Activated CD4-positive, alpha-beta T cell treated with anti-CD3 and anti-CD28 coated beads for 1 hour (primary cell): ENCODE measurements around the gene RELCH.

Experiments
- DNase-seq: peaks from one replicate; pipeline ENCODE4 v3.0.0-alpha.2; 2020

Gene RELCH

DNA sequence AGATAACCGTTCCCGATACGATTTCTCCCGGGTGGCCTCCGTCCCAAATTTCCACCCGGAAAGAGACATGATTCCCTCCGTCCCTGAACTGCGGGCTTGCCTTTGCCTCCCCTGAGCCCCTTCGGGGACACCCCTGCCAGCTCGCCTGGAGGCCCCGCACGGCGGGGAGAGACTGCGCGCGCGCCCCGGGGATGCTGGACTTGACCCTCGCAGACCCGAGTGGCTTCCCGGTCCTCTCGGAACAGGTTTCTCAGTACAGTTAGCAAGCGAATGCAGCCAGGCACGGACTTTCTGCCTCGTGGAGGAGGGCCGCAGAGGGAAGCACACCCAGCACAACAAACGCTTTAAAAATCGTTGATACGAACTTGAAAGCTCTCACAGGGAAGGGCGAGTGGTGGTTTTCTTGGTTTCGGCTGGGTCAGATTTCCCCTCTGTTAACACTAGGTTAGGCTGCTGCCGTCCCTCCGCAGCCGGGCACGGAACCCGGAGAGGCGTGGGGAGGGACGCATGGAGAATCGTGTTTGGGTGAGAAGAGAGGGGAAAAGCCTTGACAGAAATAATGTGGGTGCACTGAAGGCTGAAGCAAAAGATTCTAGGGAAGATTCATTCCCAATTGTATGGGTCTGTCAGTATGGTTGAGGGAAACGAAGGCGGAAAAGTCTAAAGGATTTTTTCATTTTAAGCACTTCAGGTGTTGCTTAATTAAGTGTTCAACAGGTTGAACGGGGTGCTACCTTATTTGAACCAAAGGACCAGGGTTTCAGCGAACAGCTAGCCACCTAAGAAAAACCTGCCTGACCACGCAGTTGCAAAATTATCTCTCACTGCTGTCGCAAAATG, 139.0 kb downstream of the RELCH start:
- DNase-seq = no peak

DNA sequence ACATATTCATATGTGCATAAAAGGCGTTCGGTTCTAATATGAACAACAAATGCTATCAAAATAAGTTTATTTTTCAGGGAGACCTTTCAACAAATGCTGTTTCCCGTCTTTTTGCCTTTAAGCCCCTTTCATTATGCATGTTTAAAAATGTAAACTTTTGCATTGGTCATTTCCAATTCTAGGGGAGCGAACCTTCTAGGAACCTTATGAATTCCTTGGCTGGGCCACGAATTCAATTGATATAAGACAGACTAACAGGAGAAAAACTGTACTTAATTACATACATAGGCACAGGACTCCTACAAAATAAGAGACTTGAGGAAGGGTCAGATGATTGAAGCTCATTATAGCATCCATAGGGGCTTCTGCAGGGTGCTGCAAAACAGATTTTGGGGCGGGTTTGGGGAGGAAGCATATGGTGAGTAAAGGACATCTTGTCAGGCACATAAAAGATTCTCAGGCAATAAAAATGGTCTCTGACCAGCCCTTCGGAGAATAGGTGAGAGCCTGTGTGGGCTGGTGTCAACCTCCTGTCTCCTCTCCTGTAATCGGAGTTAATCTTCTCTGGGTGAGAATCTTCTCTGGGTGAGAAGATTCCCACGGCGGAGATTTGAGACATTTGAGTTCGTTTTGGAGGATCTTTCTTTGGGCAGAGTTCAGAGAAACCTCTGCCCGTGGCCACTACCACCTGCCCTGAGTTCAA, 139.7 kb downstream of the RELCH start:
- DNase-seq = no peak

DNA sequence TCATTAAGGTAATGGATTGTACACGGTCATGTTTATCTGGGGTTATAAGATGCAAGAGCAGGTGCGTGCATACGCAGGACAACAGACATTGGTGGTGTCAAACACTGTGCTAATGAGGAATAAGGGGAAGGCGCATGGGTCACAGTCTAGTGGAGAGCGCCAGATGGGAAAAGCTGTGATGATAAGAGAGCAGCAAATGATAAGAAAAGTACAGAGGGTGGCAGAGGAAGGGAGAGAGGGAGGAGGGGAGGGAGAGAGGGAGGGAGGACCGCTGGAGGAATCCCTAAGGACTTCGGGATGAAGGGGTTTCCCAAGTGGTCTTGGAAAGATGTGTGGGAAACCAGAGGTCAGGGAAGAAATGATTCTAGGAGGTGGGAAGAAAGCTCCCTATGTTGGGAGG, 140.9 kb downstream of the RELCH start:
- DNase-seq = no peak

DNA sequence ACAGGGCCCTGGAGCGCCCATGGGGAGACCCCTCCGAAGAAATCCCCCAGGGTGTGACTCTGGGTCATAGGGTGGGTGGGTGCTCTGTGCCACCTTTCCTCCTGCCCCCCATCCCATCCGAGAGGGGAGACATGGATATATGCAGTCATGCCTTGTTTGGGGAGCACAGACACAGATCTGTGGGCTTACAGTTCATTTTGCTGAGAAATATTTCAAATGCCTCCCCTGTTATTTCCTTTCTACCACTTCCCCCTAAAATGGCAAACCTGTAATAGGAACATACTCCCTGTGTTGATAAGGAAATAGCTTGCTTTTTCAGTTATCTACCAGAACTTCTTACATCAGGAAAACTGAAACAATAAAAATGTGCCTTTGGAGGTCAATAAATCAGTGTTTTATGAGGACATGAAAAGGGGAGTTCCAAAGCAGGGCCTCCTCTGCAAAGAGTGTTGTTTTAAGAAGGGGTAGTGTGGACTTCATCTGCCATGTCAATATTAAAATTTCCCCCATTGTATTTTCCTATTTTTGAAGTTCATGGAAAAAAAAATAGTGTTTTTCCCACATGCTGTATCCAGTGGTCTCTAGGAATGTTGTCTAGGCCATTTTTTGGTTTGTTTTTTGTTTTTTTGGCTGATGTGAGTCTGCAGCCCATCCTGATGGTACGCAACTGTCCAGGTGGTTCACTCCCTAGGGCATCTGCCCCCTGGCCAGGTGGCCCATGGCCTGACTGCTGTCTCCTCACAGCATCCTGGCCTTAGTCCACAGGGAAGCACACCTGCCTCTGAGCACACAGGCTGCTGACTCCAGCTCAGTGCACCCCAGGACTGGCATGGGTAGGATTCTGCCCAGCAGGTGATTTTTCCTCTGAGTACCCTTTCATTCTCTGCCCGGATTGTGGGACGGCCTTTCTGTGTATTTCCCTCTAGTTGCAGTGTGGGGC, 141.8 kb downstream of the RELCH start:
- DNase-seq = no peak

DNA sequence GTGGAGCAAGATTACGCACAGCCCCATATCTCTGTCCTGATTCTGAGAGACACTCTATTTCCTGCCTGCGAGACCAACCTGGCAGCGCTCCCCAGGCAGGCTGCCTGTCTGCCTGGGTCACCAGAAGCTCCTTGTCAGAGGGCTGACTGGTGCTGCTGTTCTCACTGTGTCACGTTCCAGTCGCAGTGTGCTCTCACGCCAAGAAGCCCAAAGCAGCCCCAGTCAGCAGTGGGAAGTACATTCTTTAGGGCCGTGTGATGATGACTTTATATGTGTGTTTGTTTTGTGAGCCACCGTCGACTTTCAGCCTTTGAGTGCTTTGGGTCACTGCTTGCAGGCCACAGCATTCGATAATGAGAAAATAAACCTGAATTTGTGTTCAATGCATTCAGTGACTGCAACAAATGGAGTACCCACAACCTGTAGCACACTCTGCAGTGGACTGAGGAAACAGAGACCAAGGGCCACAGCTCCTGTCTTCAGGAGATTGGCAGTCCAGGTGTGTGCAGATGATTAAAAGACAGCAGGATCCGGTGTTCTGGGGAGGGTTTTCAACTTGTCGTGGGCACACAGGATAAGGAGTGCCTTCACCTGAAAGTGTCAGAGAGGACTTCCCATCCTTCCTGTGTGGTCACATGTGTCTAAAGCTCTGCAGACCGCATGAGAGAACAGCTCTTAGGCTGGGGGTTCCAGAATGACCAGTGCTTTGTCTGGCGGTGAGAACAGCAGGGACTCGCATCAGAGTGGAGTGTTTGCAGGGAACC, 142.8 kb downstream of the RELCH start:
- DNase-seq = no peak

DNA sequence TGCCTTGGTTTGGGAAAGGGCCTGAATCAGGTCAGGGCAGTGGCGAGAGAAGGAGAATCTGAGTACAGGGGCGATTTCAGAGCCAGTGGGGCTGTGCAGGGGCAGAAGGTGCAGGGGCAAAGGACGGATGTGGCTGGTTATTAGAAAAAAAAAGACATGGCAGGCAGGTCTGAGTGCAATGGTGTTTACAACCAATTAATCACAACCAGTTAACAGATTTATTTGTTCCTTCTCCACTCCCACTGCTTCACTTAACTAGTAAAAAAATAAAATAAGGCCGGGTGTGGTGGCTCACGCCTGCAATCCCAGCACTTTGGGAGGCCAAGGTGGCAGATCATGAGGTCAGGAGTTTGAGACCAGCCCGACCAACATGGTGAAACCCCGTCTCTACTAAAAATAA, 143.6 kb downstream of the RELCH start:
- no peak for DNase-seq

DNA sequence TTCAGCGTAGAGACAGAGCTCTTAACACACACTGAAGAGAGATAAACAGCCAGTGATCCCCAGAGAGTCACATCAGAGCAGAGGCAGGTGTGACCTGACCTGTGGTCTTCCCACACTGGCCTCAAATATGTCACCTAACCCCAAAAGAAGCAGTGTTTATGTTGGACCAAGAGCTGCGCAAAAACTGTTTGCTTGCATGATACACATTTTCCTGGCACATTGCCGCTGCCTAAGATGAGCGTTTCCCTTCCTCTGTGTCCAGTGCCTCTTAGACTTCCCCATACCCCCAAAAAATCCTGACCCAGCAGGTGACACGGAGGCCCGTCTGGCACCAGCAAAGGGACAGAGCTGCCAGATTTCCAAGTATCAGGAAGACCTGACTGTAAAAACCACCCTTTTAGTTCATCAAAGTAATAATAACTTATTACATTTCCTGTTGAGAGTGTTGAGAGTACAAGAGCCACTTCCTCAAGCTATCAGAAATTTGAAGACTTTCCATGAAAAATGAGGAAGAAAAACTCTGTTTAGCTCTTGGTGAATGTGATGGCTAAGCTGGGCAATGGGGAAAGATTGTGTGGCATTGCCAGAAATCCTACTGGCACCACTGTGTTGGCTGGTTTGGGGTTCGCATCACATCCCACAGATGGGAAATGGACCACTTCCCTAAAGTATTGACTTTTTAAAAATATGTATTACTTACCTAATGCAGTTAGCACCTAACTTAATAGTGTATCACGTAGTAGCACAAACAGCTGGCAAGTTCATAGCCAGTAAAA, 144.7 kb downstream of the RELCH start:
- DNase-seq = no peak

DNA sequence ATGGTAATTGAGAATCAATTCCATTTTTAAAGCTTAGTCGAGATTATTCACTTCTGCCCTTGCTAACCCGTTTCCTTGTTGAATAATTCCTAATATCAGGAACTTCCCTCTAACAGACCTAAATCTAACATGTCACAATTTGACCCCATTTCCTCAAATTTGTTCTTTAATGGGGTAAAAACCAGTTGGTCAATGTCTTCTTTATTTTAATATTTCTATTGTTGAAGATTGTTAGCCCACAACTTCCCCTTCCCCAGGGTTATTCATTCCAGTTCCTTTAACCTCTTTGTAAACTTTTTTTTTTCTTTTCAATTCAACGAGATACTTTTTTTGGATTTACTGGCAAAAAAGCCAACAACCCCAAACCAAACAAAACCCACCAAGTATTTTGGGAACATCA, 145.4 kb downstream of the RELCH start:
- no peak for DNase-seq

DNA sequence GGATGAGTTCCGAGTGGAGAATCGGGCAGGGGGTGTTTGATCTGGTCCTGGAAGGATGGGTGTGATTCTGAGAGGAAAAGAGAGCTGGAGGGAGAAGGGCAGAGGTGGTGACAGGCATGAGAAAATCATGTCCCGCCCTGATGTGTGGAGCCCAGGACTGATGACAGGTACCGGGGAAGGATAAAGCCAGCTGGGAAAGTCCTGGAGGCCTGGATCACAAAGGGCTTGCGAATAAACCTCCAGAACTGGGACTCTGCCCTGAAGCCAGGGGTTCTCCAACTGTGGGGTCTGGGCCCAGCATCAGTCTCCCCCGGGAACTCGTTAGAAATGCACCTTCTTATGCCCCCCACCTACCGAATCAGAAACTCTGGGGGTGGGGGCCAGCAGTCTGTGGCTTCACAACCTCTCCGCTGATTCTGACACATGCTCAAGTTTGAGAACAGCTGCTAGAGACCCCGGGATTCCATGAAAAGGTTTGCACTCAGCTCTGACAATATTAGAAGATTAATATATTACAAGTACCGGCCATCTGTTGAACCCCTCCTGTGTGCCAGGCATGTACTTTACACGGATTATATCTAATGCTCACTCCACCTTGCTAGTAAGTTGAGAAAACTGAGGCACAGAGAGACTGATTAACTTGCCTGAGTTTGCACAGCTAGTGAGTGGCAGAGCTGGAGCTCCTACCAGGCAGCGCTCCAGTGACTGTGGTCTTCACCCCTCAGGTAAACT, 146.1 kb downstream of the RELCH start:
- no peak for DNase-seq

DNA sequence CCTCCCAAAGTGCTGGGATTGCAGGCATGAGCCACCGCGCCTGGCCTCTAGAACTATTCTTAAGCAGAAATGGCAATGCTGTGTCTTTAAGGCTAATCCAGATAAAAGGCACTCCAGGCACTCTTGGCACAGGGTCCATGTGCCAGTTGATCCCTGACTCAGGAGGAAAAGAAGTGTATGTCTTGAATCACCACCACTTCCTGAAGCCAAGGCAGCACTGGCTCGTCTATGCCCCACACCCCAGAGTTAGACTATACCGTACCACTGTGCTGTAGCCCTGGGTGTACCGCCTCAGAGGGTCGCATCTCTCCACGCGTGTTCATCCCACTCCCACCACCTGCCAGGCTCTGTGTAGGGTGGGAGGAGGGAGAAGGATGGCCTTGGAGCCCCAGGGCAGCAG, 147.1 kb downstream of the RELCH start:
- no peak for DNase-seq

DNA sequence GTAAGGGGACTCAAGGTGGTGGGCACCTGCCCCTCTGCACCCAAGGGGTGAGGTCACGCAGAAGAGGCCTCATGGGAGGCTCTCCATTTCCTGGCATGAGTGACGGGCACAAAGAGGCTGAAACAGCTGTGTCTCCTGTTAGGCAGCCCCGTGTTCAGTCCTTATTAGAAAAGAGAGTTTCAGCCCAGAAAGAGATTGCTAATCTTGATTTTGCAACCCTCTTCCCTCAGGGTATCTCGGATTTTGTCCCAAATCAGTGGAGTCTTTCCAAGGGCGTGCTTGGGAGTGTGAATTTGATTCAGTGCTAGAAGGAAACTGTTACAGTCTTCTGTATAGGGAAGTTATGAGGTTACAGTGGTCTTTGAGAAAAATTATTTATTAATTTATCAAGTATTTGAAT, 148.4 kb downstream of the RELCH start:
- no peak for DNase-seq

DNA sequence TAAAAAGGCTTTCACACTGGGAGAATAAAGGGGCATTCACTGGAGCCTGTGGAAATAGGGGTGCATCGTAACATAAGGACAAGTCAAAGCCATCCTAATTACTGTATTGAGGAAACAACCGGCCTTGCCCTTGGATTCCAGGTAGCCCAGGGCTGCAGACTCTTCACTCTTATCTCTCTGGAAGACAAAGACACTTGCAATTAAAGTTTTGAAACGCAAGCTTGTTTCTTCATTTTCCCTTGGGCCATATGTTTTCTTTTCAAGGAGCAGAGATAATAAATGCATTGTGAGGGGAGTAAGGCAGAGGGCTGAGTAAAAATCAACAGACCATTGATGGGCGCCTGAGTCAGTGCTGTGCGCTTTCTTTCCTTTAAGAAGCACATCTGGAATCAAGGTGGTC, 149.6 kb downstream of the RELCH start:
- no peak for DNase-seq

DNA sequence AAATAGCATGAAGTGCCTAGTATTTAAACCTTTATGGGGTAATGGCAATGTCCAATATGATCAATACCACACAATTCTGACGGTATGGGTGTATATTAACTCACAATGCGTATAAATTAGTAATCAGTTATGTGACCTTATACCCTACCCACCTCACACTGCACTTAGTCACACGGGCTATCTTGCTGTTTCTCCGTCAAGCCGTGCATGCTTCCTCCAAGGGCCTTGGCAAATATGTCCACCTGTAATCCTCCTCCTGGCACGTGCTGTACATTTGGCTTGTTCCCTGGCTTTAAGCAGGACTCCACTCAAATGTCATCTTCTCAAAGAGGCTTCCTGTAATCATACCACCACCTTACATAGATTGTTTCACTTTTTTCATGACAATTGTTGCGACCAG, 150.3 kb downstream of the RELCH start:
- DNase-seq = no peak

DNA sequence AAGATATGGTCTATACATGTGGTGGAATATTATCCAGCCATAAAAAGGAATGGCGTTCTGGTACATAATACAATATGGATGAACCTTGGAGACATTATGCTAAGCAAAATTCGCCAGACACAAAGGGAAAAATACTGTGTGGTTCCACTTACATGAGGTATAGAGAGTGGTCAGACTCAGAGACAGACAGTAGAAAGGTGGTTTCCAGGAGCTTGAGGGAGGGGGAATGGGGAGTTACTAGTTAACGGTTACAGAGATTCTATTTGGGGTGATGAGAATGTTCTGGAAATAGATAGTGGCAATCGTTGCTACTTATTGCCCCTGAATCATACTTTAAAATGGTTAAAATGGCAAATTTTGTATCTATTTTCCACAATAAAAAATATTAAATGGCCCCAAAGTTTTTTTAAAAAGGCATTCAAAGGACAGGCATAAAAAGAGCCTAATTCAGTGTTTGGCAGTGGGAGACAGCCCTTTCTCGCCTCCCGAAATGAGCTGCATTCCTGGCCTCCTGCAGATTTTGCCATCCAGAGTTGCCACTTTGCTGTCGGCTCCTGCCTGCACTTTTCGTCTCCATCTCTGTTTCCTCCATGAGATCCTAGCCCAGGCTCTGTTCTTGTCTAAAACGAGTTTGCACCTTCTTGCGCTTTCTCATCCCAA, 151.5 kb downstream of the RELCH start:
- DNase-seq = no peak

DNA sequence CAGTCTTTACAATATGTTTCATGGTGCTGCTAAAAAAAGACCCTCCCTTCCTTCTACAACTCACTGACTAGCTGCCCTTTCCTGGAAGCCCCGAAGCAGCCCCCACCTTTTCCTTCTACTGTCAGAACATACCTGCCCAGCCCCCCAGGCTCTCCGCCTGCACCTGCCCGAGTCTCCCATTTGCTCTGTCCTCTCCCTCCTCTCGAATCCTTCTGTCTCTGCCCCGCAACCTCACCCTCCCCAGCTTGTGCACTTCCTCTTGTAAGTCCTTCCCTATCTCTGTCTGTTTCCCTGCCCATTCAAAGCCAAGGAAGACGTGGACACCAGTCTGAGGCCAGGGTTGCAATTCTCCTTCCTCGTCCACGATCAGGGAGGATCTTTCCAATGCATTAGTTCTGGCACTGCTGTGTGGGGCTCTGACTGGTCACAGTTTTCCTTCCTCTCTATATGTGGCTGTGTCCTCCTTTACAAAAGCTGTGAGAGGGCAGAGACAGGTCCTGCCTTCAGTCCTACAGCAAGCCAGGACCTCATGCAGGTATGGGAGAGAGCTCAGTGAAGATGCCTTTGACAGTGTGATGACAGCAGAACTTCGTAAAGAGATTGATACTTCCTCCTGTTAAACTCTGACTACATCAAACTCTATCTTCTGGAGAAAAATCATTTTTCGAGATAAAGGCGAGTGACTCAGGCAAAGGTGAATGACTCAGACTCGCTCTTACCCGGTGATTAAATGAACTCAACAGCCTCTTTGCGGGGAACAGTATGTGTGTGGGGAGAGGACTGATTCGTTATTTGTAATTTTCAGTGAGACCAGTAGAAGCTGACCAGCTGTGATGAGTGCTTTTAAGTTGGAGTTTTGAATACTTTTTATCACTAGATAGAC, 152.3 kb downstream of the RELCH start:
- DNase-seq = no peak

DNA sequence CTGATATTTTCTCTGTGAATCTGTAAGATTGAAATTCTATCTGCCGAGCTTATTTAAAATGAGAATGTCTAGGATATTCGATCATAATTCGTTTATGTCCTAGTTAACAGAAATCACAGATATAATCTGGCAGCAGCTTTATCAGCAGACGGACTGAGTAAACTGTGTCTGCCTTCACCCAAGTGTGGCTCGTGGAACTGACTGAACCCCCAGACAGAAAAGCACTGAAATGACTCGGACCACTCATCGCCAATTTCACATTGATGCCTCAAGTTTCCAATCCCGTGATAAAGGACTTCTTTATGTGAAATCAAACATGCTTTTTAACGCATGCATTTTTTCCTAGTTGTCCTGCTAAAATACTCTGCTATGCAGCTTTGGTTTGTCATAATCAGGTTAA, 153.9 kb downstream of the RELCH start:
- DNase-seq = no peak

DNA sequence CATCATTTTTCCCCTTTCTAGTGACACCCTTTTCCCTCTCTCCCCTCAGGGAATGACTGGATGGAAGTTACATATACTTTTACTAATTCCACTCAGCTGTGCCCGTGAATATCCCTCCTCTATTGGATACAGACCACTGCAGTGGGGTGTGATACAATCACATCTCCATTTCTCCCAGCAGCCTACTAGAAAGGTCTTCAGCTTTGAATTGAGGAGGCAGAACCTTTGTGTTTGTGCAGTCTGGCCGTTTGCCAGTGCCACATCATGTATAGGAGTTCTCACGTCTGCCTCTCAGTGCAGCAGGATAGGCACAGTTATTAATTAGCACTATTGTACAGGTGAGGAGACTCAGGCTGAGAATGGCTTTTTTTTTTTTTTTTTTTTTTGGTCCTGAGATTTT, 154.4 kb downstream of the RELCH start:
- no peak for DNase-seq

DNA sequence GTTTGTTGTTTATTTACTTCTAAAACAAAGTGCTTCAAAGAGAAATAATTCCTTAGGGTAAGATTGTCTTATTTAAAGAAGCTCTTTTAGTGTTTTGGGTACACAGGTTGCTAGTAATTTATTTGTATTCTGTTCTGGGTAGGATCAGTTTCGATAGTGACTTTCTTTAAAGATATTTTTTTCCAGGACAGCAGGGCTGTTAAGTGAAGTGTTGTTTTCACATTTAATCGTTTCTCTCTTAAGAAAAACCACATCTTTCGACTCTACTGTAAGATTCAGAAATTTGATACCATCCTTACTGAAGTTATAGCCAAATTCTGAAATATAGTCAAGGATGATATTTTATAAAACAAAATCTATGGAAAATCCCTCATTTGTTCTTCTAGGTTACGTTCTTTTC, 155.8 kb downstream of the RELCH start:
- DNase-seq = no peak

DNA sequence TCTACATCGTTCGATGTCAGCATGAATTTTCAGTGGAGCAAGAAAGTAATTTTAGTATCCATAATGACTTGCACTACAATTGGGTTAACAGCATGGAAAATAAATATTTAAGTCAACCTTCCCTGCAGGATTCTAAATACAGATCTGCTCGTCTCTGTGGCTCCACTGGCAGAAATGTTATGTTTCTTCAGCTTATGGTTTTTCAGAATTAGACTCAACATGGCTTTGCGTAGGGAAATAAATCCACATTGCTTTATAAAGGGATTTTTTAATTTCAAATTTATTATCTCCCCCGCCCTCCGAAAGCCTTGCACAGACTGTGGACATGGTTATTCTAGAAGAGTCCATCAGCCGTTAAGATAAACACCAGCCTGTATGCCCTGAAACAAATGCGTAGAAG, 156.3 kb downstream of the RELCH start:
- DNase-seq = no peak

DNA sequence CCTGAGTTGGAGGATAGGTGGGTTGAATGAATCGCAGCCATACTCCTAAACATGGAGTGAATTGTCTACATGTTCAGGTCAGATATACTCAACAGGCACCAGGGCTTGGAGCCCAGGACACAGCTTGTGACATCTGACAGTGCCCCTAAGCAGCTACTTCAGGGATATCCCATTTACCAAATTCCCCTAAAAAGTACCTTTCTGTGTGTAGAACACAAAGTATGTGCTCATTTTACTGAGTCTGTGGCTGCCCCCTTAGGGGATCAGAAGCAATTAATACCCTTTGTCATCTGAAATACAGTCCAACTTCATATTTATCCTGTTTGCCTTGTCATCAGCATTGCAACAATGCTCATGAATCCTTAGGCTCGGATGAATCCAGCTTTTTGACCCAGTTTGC, 158.9 kb downstream of the RELCH start:
- DNase-seq = no peak
